ENCODE data around the gene IDH3G. TPM values are rescaled to one million over a fixed set of nuclear protein-coding genes. Genes with fewer than 3 reads are reported as not detected.

Gene IDH3G
- polyA plus RNA-seq, 3 donors: 115 to 201 (median 130) TPM

- H3K27ac Mint-ChIP-seq: no peak overlapping the region
- H3K4me3 Mint-ChIP-seq: no peak overlapping the region
- H3K36me3 Mint-ChIP-seq: peaks cover 0 to 6% of the 10 kb centered on the region in 2 donors
- no peak overlapping the region for H2AFZ ChIP-seq (ENCODE audit: insufficient read depth, low read depth, low read length, poor library complexity, severe bottlenecking)
- peaks cover 0 to 27% (median 6%) of the 10 kb centered on the region in 7 donors for H3K9me3 Mint-ChIP-seq
- no peak for TF ChIP-seq CTCF (IDR thresholded peaks at IDR 0.05)
- WGBS (ENCODE audit: insufficient coverage): 95% methylated on average over 17 of the region's 34 CpGs
- no peaks in the 10 kb centered on the region for H3K79me2 ChIP-seq (ENCODE audit: insufficient read depth, low read length)
- DNase-seq: no peak
- no peak overlapping the region for H3K4me2 ChIP-seq (replicated peaks; ENCODE audit: extremely low read depth, low read length, poor library complexity, severe bottlenecking)
- peaks cover 8 to 27% (median 17%) of the 10 kb centered on the region in 3 donors for H3K27me3 Mint-ChIP-seq (ENCODE audit: low read depth in 3 of 3)
- H3K36me3 ChIP-seq (replicated peaks in 1 of 2; ENCODE audit: control insufficient read depth in 1 of 2, insufficient read depth in 2 of 2, low read length in 2 of 2): no peaks in the 10 kb centered on the region
- no peak overlapping the region for H3K4me3 ChIP-seq (replicated peaks in 1 of 3; ENCODE audit: low read depth in 2 of 3, low read length in 3 of 3)
- no peak overlapping the region for H3K9ac ChIP-seq (ENCODE audit: insufficient read depth, low read length, poor library complexity, severe bottlenecking)
- H3K9me3 ChIP-seq (replicated peaks in 1 of 2; ENCODE audit: control insufficient read depth in 1 of 2, insufficient read depth in 1 of 2, low read length in 2 of 2): no peaks in the 10 kb centered on the region
- H3K4me1 Mint-ChIP-seq: no peaks in the 10 kb centered on the region
- no peaks in the 10 kb centered on the region for H4K20me1 ChIP-seq (ENCODE audit: insufficient read depth, low read length)
- intact Hi-C loops (cut with micrococcal nuclease): no loop called here
- no peaks in the 10 kb centered on the region for H3K4me1 ChIP-seq (ENCODE audit: control insufficient read depth in 1 of 2, insufficient read depth in 2 of 2, low read length in 2 of 2)
- H3K27me3 ChIP-seq (ENCODE audit: control insufficient read depth in 2 of 2, insufficient read depth in 2 of 2, low read length in 2 of 2): no peaks in the 10 kb centered on the region
- no peak overlapping the region for H3K27ac ChIP-seq (ENCODE audit: low read depth in 1 of 2, low read length in 2 of 2)
These were observed 10.0 kb upstream of the IDH3G start for GRCh38 chrX:153804100-153804595.

GRCh38 chrX:153803211-153804099, 9.3 kb upstream of the IDH3G start:
- no peak for TF ChIP-seq CTCF (IDR thresholded peaks at IDR 0.05)
- Mint-ChIP-seq H3K27me3 (ENCODE audit: low read depth in 3 of 3) (peaks cover 6 to 24% (median 17%) of the 10 kb centered on the region in 3 donors), H3K9me3 (peaks cover 0 to 23% (median 6%) of the 10 kb centered on the region in 7 donors), H3K27ac (peak overlapping the region in 1 of 7 donors; percentile 9), H3K36me3 (peaks cover 6 to 13% of the 10 kb centered on the region in 2 donors), H3K4me1 (no peaks in the 10 kb centered on the region), H3K4me3 (no peak overlapping the region)
- Histone ChIP-seq H3K79me2 (ENCODE audit: insufficient read depth, low read length) (no peaks in the 10 kb centered on the region), H3K9ac (ENCODE audit: insufficient read depth, low read length, poor library complexity, severe bottlenecking) (no peak overlapping the region), H3K27ac (ENCODE audit: low read depth in 1 of 2, low read length in 2 of 2) (no peak overlapping the region), H4K20me1 (ENCODE audit: insufficient read depth, low read length) (no peaks in the 10 kb centered on the region), H3K4me1 (ENCODE audit: control insufficient read depth in 1 of 2, insufficient read depth in 2 of 2, low read length in 2 of 2) (no peaks in the 10 kb centered on the region), H3K4me3 (replicated peaks in 1 of 3; ENCODE audit: low read depth in 2 of 3, low read length in 3 of 3) (no peak overlapping the region), H3K27me3 (ENCODE audit: control insufficient read depth in 2 of 2, insufficient read depth in 2 of 2, low read length in 2 of 2) (no peaks in the 10 kb centered on the region), H3K36me3 (replicated peaks in 1 of 2; ENCODE audit: control insufficient read depth in 1 of 2, insufficient read depth in 2 of 2, low read length in 2 of 2) (peaks cover 3 to 4% of the 10 kb centered on the region in 2 donors), H3K4me2 (replicated peaks; ENCODE audit: extremely low read depth, low read length, poor library complexity, severe bottlenecking) (no peak overlapping the region), H2AFZ (ENCODE audit: insufficient read depth, low read depth, low read length, poor library complexity, severe bottlenecking) (no peak overlapping the region), H3K9me3 (replicated peaks in 1 of 2; ENCODE audit: control insufficient read depth in 1 of 2, insufficient read depth in 1 of 2, low read length in 2 of 2) (no peaks in the 10 kb centered on the region)
- WGBS (ENCODE audit: insufficient coverage): 98% methylated on average over 31 of the region's 87 CpGs
- intact Hi-C loops (cut with micrococcal nuclease): no loop called here
- DNase-seq: no peak
